Stimulated activated CD8-positive, alpha-beta memory T cell treated with anti-CD3 and anti-CD28 coated beads, Interleukin-7, amount 100 ng/mL, for 4 hours (primary cell): Measurements from ENCODE around the gene YBX2.

ENCODE experiments used
- DNase-seq, 2 donors: peaks; one replicate each; pipeline ENCODE4 v3.0.0-alpha.2; 2020; ENCODE audit warnings: low read depth in 2 of 2

The YBX2 gene

GRCh38 chr17:7322520-7323194 lies 28.2 kb upstream of the YBX2 start:
- DNase-seq: no peak

- no peak for DNase-seq
Observed at GRCh38 chr17:7321466-7321865, 27.0 kb upstream of the YBX2 start.

GRCh38 chr17:7318121-7318860 lies 23.9 kb upstream of the YBX2 start:
- no peak for DNase-seq

- DNase-seq: no peak
Observed at GRCh38 chr17:7317161-7317803, 22.8 kb upstream of the YBX2 start.

GRCh38 chr17:7315570-7316235 lies 21.3 kb upstream of the YBX2 start:
- no peak for DNase-seq

GRCh38 chr17:7314719-7315569 lies 20.5 kb upstream of the YBX2 start, which contains the start of gene GPS2:
Gene GPS2, minus strand, starts transcription at chr17:7315360. Its CDS starts 308 bp downstream, at chr17:7315052.
- DNase-seq: peak; percentile 84 to 89

- DNase-seq: no peak
Observed at GRCh38 chr17:7313890-7314718, 19.7 kb upstream of the YBX2 start.

- no peak for DNase-seq
Observed at GRCh38 chr17:7313088-7313889, 18.9 kb upstream of the YBX2 start.

- DNase-seq: no peak
Observed at GRCh38 chr17:7312432-7313087, 18.1 kb upstream of the YBX2 start.

- DNase-seq: no peak
Observed at GRCh38 chr17:7311110-7311705, 16.8 kb upstream of the YBX2 start.

- no peak for DNase-seq
Observed at GRCh38 chr17:7309628-7310027, 15.2 kb upstream of the YBX2 start.

- DNase-seq: peak; percentile 86 to 90
Observed at GRCh38 chr17:7308625-7309433, 14.4 kb upstream of the YBX2 start.

- peak; percentile 17 to 41 for DNase-seq
Observed at GRCh38 chr17:7307686-7308624, 13.5 kb upstream of the YBX2 start.

- peak; percentile 100 for DNase-seq
Observed at GRCh38 chr17:7306911-7307685, 12.7 kb upstream of the YBX2 start, which contains the start of gene EIF5A. Gene EIF5A, plus strand, starts transcription at chr17:7307628. Its CDS starts 2,008 bp downstream, at chr17:7309636.

- DNase-seq: no peak
Observed at GRCh38 chr17:7304179-7304578, 9.7 kb upstream of the YBX2 start.
